ENCODE data around the gene DPF3. TPM values are rescaled to one million over a fixed set of nuclear protein-coding genes. Genes with fewer than 3 reads are reported as not detected.
A peak's percentile ranks its signal among the peaks of the same experiment; 100 is the strongest.

Gene DPF3
- total RNA-seq, 1 donor from 2014 or later = 1.3 TPM

DNA sequence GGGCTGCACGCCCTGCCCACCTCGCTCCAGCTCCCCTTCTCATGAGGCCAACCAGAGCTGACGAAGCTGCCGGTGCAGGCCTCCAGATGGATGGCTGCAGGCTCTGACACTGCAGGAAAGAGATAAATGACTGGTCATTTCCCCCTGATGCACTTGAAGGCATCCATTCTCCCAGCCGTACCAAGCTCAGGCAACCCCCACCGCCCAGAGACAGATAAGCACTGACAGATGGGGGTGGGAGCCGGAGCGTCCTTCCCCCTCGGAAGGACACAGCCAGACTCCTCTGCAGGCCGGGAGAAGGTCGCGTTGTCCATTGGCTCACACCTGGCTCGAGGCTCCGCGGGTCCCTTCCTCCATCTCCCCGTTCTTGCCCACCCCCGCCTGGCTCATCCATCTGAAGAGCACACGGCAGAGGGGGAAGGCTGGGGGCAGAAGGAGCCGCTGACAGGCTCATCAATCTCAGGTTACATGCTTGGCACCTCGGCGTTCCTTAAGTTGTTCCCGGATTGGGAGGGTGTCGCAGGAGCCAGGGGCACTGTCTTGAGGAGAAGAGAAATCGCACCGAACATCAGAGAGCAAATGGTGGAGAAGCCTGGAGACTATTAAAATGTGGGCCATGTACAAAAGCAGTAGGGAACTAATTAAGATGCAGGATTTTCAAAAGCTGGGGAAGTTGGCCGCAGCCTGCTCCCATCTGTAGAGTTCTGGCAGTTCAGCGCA lies 151.6 kb downstream of the DPF3 start:
- Mint-ChIP-seq H3K27me3 (ENCODE audit: low read depth) (no peaks in the 10 kb centered on the region), H3K9me3 (no peaks in the 10 kb centered on the region), H3K4me3 (no peak overlapping the region), H3K27ac (ENCODE audit: unreplicated experiment) (peak overlapping the region; percentile 27), H3K36me3 (ENCODE audit: low read depth) (no peaks in the 10 kb centered on the region), H3K4me1 (no peaks in the 10 kb centered on the region)
- DNase-seq (ENCODE audit: low read depth, low spot score) = no peak
- TF ChIP-seq, protein P1, sequence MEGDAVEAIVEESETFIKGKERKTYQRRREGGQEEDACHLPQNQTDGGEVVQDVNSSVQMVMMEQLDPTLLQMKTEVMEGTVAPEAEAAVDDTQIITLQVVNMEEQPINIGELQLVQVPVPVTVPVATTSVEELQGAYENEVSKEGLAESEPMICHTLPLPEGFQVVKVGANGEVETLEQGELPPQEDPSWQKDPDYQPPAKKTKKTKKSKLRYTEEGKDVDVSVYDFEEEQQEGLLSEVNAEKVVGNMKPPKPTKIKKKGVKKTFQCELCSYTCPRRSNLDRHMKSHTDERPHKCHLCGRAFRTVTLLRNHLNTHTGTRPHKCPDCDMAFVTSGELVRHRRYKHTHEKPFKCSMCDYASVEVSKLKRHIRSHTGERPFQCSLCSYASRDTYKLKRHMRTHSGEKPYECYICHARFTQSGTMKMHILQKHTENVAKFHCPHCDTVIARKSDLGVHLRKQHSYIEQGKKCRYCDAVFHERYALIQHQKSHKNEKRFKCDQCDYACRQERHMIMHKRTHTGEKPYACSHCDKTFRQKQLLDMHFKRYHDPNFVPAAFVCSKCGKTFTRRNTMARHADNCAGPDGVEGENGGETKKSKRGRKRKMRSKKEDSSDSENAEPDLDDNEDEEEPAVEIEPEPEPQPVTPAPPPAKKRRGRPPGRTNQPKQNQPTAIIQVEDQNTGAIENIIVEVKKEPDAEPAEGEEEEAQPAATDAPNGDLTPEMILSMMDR (conservative IDR thresholded peaks at IDR 0.05) = no peak

DNA sequence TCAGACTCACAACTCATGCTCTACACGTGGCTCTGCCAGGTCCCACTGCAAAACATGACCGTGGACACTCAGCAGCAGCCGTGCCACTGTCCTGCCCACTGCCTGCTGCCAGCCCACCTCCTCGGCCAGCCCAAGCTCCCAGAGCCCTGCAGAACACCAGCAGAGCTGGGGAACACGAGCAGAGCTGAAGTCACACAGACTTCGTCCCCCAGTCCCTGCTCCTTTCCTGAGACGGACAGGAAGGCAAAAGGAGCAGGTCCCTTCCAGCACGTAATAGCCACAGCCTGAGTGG lies 152.1 kb downstream of the DPF3 start:
- H3K36me3 Mint-ChIP-seq (ENCODE audit: low read depth) = no peaks in the 10 kb centered on the region
- TF ChIP-seq, protein P1 (conservative IDR thresholded peaks at IDR 0.05) = no peak
- H3K9me3 Mint-ChIP-seq = no peaks in the 10 kb centered on the region
- no peaks in the 10 kb centered on the region for H3K4me1 Mint-ChIP-seq
- no peaks in the 10 kb centered on the region for H3K27me3 Mint-ChIP-seq (ENCODE audit: low read depth)
- peak overlapping the region; percentile 27 for H3K27ac Mint-ChIP-seq (ENCODE audit: unreplicated experiment)
- no peak overlapping the region for H3K4me3 Mint-ChIP-seq
- DNase-seq (ENCODE audit: low read depth, low spot score) = no peak

DNA sequence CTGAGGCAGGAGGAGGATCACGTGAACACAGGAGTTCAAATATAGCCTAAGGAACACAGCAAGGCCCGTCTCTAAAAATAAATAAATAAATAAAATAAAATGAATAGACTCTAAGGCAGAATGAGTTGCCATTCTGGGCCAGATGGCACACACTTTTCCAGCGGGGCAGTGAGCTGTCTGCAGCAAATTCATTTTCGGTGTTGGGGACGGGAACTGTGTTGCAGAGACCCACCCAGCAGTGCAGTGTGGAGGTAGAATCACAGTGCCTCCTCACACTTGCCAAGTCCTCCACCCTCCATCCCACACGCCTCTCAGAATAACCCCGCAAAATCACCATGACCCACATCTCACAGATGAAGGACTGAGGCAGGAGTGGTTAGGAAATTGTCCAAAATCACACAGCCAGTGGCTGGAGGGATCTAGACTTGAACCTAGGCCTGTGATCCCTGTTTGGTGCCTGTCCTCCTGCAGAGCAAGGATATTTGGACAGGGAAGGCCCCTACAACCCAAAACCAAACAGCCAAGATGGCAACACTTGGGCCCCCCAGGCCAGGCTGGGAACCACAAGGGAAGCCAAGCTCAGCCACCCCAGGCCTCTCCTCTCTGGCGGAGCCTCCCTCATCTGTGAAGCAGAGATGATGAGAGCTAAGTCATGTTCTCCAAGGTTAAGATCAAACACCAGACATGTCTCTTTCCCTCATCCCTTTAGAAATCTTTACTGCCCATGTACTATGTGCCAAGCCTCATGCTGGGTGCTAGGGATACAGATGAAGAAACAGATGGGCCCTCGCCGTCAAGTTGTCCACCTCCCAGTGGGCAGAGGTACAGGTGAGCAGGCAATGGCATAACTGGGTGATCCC lies 152.7 kb downstream of the DPF3 start:
- no peaks in the 10 kb centered on the region for H3K36me3 Mint-ChIP-seq (ENCODE audit: low read depth)
- no peak for DNase-seq (ENCODE audit: low read depth, low spot score)
- no peaks in the 10 kb centered on the region for H3K4me1 Mint-ChIP-seq
- H3K4me3 Mint-ChIP-seq = no peak overlapping the region
- H3K27me3 Mint-ChIP-seq (ENCODE audit: low read depth) = no peaks in the 10 kb centered on the region
- TF ChIP-seq, protein P1 (conservative IDR thresholded peaks at IDR 0.05) = no peak
- H3K27ac Mint-ChIP-seq (ENCODE audit: unreplicated experiment) = no peak overlapping the region
- no peaks in the 10 kb centered on the region for H3K9me3 Mint-ChIP-seq

DNA sequence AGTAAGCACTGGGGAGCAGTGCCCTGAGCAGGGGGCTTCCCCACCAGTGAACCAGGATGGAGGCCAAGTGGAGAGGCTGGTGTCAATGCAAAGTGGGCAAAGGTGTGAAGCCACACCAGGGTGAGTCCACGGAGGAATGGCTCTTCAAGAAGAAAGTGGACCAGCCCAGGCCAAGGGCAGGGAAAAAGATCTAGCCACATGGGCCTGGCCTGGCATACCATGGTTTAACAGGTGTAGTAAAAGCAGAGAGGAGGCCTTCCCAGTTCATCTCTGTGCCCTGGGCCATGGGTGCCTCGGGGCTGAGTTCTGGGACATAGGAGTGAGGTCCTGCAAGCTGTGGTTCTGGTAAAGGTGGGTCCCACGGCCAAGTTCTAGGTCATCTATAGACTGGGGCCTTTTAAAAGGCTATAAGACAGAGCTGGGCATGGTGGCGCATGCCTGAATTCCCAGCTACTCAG lies 153.4 kb downstream of the DPF3 start:
- Mint-ChIP-seq H3K27me3 (ENCODE audit: low read depth) (no peaks in the 10 kb centered on the region), H3K9me3 (no peaks in the 10 kb centered on the region), H3K4me3 (no peak overlapping the region), H3K36me3 (ENCODE audit: low read depth) (no peaks in the 10 kb centered on the region), H3K27ac (ENCODE audit: unreplicated experiment) (no peak overlapping the region), H3K4me1 (no peaks in the 10 kb centered on the region)
- TF ChIP-seq, protein P1 (conservative IDR thresholded peaks at IDR 0.05) = no peak
- DNase-seq (ENCODE audit: low read depth, low spot score) = no peak

DNA sequence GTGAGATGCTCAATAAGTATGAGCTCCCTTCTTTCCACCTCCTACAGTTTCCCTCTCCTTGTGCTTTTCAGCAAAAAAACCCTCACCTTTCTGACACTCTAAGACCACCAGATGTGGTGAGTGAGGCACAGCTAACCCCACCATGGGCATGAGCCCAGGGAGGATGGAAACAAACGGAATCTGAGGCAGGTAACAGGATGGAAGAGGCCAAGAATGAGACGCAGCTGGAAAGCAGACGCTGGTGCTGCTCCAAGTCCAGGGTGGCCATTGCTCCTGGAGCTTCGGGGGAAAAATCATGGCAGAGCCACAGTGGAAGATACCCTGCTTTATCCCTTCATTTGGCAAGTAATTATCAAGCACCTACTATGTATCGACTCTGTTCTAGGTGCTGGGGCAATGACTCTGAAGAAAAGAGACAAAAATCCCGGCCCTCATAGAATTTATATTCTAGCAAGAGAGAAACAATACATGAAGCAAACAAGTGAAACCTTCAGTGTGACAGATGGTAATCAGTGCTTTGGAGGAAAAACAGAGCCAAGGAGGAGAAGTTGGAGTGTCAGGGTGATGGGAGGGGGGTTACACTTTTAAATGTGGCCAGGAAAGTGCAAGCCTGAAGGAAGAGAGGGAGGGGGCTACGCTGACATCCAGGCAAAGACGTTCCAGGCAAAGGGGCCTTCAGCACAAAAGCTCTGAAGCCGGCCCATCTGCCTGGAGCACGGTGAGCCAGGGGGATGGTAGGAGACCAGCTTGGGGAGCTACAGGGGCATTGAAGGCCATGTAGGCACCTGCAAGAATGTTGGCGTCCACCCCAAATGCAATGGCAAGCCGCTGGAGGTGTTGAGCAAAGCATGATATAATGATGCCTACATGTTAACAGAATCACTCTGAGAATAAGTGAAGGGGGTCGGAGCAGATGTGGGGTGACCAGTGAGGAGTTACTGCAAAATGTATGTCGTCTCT lies 154.2 kb downstream of the DPF3 start:
- no peak for DNase-seq (ENCODE audit: low read depth, low spot score)
- Mint-ChIP-seq H3K9me3 (no peaks in the 10 kb centered on the region), H3K4me3 (no peak overlapping the region), H3K27ac (ENCODE audit: unreplicated experiment) (no peak overlapping the region), H3K36me3 (ENCODE audit: low read depth) (no peaks in the 10 kb centered on the region), H3K4me1 (no peaks in the 10 kb centered on the region), H3K27me3 (ENCODE audit: low read depth) (no peaks in the 10 kb centered on the region)
- TF ChIP-seq, protein P1 (conservative IDR thresholded peaks at IDR 0.05) = no peak
